Mammary epithelial cell (primary cell): Measurements from ENCODE around the gene CAMTA1.

ENCODE experiments used
- CTCF ChIP-seq, 2 donors: IDR thresholded peaks in 1 of 2; conservative IDR thresholded peaks in 1 of 2; 2 replicates each; pipeline ENCODE4 v1.5.1; 2011 to 2012; ENCODE audit warnings: inconsistent platforms in 2 of 2, low read length in 2 of 2, mild to moderate bottlenecking in 2 of 2, control low read depth in 1 of 2, low read depth in 1 of 2; ENCODE audit not compliant: insufficient read depth in 1 of 2; ENCODE audit errors: extremely low read depth in 1 of 2
- EZH2 ChIP-seq: IDR thresholded peaks from 2 replicates; pipeline ENCODE4 v1.6.1; 2012; ENCODE audit warnings: low read length, inconsistent platforms, borderline replicate concordance

- TF ChIP-seq CTCF (conservative IDR thresholded peaks at IDR 0.05 in 1 of 2, IDR thresholded peaks at IDR 0.05 in 1 of 2; ENCODE audit: extremely low read depth in 1 of 2, insufficient read depth in 1 of 2, low read depth in 1 of 2, low read length in 2 of 2) = no peak
- TF ChIP-seq EZH2 = no peak
Observed at GRCh38 chr1:7322283-7322785, 537.1 kb downstream of the CAMTA1 start.
